HG03521 (cell line): ENCODE data around the gene GUK1.

ENCODE experiments used
- ATAC-seq: cut with Tn5 transposase; IDR thresholded peaks from one replicate; pipeline ENCODE4 v1.9.1; 2021; ENCODE audit warnings: mild to moderate bottlenecking, moderate library complexity; ENCODE audit not compliant: unreplicated experiment

The GUK1 gene

DNA sequence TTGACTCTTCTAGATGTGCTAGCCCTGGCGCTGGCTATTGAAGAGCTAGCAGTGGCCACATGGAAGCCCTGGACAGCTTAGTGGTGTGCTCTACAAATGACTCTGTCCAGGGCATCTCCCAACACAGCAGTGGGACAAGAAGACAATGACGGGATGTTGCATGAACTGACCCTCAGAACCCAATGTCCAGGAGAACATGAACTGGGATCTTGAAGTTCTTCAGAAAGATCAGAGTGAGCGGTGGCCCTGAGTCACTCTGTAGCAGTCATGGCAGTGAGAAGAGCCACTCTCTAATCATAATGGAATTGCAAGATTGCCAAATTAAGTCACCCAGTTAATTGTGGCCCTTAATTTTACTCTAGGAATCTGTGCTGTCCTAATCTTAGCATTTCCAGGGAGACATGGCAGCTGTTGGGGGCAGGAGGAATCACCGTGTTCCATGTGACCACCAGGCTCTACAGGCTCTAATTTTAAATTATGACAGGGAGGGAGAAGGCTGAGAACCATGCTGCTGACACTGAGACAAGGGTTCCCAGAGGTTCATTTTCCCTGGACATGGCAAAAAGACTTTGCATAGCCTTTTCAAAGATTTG, 57.6 kb downstream of the GUK1 start:
- no peak for ATAC-seq
